Kidney epithelial cell (primary cell): ENCODE data around the gene LHFPL6. TPM values are rescaled to one million over a fixed set of nuclear protein-coding genes. Genes with fewer than 3 reads are reported as not detected.

ENCODE experiments used
- DNase-seq: peaks from one replicate; pipeline ENCODE4 v3.0.0-alpha.2; 2010; ENCODE audit warnings: low read depth
- H3K27me3 ChIP-seq: 2 replicates; pipeline ENCODE4 v1.6.0; 2011; ENCODE audit warnings: low read length; ENCODE audit not compliant: control insufficient read depth, insufficient read depth
- H3K36me3 ChIP-seq: 2 replicates; pipeline ENCODE4 v1.5.1; 2011; ENCODE audit warnings: low read length; ENCODE audit not compliant: control insufficient read depth, insufficient read depth
- H3K4me3 ChIP-seq: 2 replicates; pipeline ENCODE4 v1.5.1; 2011; ENCODE audit warnings: low read depth, mild to moderate bottlenecking, control low read depth, low read length
- total RNA-seq: library from RNA; depleted of rRNA; stranded (reverse); fragments of >200 nt; gene quantifications from 2 replicates; pipeline ENCODE4 v1.2.3, GENCODE V29; 2015
- TF ChIP-seq, protein P1 (sequence below): IDR thresholded peaks from 2 replicates; pipeline ENCODE4 v1.5.1; 2011; ENCODE audit warnings: mild to moderate bottlenecking, moderate library complexity, low read length, control low read depth, inconsistent platforms; ENCODE audit not compliant: insufficient read depth, poor library complexity, severe bottlenecking

The LHFPL6 gene
- total RNA-seq, 1 donor from 2014 or later, result 7.0 TPM

DNA sequence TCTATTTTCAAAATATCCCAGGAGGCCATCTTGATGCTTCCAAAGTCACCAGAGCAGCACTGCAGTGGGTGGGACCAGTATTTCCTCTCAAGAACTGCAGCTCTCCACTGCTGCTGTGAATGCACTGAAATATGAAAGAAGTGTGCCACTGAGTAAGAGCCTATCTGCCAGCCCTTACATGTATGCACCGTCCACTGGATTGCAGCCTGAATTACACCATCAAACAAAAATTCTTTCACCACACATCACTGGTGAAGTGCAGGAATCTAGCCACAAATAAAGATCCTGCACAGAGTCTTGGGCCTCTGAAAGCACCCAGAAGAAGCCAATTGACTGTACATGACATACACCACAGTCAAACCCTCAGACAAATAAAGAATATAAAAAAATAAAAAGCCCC, 249.0 kb downstream of the LHFPL6 start:
- DNase-seq, result no peak
- Histone ChIP-seq H3K4me3 (no peak overlapping the region), H3K27me3 (no peaks in the 10 kb centered on the region), H3K36me3 (no peaks in the 10 kb centered on the region)
- TF ChIP-seq, protein P1, sequence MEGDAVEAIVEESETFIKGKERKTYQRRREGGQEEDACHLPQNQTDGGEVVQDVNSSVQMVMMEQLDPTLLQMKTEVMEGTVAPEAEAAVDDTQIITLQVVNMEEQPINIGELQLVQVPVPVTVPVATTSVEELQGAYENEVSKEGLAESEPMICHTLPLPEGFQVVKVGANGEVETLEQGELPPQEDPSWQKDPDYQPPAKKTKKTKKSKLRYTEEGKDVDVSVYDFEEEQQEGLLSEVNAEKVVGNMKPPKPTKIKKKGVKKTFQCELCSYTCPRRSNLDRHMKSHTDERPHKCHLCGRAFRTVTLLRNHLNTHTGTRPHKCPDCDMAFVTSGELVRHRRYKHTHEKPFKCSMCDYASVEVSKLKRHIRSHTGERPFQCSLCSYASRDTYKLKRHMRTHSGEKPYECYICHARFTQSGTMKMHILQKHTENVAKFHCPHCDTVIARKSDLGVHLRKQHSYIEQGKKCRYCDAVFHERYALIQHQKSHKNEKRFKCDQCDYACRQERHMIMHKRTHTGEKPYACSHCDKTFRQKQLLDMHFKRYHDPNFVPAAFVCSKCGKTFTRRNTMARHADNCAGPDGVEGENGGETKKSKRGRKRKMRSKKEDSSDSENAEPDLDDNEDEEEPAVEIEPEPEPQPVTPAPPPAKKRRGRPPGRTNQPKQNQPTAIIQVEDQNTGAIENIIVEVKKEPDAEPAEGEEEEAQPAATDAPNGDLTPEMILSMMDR, result no peak

DNA sequence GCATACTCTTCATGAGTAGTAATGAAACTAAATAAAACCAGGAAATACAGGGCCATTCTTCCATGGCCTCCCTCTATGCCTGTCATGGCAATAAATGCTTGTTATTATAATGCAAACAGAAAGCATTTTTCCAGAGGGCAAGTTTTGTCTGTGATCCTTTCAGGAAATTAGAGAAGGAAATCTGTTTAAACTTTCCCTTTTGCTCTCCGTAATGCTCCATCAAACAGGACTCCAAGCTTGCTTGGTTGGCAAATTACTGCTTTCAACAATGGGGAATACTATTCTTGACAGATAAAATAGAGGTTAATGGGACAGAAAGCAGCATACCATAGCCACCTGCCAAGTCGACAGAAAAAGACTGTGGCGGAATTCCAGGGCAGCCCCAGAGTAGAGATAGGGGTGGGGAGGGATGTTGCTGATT, 252.5 kb downstream of the LHFPL6 start:
- TF ChIP-seq, protein P1, result no peak
- H3K4me3 ChIP-seq, result no peak overlapping the region
- H3K27me3 ChIP-seq, result no peaks in the 10 kb centered on the region
- no peaks in the 10 kb centered on the region for H3K36me3 ChIP-seq
- no peak for DNase-seq

DNA sequence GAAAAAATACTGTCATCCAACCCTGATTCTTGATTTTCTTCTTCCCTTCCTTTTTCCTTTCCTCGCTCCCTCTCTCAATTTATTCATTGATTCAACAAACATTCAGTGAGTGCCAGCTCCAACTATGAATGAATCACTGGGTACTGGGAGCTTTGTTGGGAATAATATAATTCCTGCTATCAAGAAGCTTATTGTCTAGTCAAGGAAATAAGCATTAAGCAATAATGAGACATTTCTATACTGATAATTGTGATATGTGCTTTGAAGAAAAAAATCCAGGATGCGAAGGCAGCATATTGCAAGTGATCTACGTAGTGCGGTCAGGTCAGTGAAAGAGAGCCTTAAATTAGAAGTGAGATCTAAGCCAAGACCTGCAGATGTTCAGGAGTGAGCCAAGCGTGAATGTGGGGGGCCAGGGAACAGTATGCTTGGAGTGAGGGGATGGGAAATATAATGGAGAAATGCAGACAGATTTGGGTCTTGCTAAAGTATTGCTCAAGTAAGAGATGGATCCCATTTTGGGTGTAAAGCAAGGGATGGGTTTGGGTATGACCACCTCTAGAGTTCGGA, 253.5 kb downstream of the LHFPL6 start:
- DNase-seq, result no peak
- TF ChIP-seq, protein P1, result no peak
- no peaks in the 10 kb centered on the region for H3K36me3 ChIP-seq
- no peaks in the 10 kb centered on the region for H3K27me3 ChIP-seq
- H3K4me3 ChIP-seq, result no peak overlapping the region

DNA sequence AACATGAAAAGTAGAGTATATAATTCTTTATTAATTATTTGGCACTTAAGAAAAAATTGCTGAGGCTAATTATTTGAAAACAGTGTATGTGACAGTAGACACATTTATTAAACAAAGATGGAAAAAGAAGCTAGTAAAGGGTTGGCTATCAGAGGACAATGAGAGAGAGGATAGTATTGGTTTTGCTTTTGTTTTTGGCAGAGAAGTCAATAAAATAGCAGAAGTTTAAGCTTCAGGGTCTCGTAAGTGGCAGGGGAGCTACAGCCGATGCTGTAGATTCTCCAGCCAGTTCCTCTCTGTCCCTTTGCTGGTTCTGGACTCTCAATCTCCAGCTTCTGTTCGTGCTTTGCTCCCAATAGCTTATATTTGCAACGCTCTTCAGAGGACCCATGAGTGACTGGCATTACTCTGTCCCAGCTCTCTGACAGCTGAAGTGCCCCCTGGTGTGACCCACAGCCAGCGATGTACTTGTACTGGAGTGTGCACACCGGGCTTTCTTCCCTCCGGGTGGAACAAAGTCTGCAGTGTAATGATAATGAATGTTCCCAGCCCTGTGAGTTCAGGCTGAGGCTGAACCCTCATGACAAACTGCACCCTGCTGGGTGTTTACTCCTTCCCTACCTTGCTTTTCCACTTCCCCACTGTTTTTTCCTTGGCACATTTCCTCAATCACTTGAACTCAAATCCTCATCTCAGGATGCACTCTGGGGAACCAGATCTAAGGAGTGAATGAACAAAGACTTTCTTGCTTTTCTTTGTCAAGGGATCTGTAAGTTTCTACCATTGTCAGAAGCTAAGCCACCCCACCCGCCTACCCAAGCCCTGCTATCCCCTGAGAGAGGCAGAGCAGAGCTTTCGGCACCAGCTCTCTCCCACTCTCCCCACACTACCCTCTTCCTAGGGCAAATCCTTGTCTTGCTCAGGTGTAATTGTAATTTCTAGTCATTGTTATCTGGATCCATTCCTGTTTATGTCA, 254.8 kb downstream of the LHFPL6 start:
- H3K4me3 ChIP-seq, result no peak overlapping the region
- H3K36me3 ChIP-seq, result no peaks in the 10 kb centered on the region
- TF ChIP-seq, protein P1, result no peak
- H3K27me3 ChIP-seq, result no peaks in the 10 kb centered on the region
- DNase-seq, result no peak

DNA sequence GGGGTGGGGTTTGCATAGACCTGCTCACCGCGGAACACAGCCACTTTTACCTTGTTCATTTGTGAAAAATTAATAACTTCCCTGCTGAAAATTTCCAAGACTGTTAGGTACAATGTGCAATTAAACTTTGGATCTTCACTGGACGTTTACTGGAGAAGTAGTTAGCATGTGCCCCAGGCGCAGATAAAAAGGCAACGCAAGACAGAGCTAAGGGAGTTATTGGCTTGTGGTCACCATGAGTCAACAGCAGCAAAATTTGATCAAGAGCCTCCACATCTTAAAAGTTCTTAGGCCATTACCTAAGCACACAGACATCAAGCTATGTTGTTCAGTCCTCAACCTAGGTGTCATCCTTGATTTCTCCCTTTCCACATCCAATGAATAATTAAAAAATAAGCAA, 257.0 kb downstream of the LHFPL6 start:
- no peak overlapping the region for H3K4me3 ChIP-seq
- DNase-seq, result no peak
- TF ChIP-seq, protein P1, result no peak
- H3K27me3 ChIP-seq, result no peaks in the 10 kb centered on the region
- H3K36me3 ChIP-seq, result no peaks in the 10 kb centered on the region
